ENCODE results near the gene TEX12.
"Not testable (repeated sequence)": the region's sequence is repeated elsewhere in the genome, so short reads cannot be mapped to it uniquely, and the experiment has no call there.

The TEX12 gene

DNA sequence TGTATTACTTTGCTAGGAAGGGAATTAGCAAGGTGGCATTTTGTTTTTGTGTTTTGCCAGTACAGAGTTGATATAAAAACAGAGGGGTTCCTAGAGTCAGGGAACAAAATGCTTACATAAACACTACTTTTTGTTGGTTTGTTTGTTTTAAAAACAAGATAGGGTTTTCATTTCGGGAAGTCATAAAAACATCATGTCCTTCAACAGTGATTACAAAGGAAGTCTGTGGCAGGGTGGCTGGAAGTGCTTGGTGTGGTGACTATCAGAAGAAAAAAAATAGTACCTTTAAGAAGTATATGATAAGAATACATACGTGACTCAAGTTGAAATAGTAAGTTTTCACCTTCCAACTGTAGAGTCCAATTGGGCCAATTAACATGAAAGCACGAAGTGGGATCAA lies 2.1 kb upstream of the TEX12 start:
- DNase-seq: no peak

DNA sequence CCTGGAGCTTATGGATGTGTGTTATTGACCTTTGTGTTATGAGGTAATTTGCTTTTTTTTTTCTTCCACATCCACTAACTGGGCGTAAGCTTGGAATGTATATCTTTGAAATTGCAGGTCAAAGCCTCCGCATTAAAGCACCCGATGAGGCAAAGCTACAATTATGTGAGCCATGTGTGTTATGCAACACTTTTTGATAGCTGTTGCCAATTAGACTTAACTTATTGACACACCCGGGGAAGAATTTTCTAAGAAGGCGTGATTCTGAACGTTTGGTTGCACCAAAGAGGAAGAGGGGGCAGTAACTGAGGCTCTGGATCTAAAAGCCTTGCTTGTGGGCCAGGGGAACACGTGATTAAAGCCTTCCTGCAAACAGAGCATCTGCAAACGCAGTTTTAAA lies 610 bp upstream of the TEX12 start:
- no peak for DNase-seq

DNA sequence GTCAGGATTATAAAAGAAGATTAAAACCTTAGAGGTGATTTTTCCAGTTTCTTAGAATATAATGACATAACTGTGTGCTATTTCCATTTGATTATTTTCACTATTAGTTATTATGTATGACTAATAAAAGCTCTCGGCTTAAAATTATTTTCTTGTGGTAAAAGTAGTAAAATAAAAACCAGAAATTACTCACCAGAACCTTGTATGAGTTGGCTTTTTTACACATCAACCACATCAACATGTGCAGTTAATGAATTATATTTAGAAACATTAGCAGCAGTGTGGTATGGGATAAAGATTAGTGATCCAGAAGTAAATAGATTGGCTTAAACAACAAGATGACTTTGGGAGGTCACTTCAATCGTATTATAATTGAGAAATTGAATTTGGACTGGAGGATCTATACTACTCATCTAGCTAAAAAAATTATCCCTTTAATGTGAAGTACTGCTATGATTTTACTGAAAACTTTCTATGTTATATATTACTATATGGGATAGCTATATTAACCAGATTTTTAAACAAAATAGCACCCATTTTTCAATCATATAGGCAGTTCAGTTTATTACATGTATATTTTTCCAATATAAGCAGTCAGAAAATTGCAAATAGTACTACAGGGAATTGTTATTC lies 5.3 kb downstream of the TEX12 start:
- no peak for DNase-seq

DNA sequence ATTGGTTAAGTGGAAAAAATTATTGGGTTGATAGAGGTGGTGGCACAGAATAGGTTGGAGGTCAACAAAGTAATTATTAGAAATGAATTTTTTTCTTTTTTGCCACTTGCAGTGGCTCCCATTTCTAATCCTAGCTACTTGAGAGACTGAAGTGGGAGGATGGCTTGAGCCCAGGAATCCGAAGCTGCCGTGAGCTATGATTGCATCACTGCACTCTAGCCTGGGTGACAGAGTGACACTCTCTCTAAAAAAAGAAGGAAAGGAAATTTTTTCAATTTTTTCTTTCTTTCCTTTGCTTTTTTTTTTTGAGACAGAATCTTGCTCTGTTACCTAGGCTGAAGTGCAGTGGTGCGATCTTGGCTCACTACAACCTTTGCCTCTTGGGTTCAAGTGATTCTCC lies 6.0 kb downstream of the TEX12 start:
- no peak for DNase-seq

DNA sequence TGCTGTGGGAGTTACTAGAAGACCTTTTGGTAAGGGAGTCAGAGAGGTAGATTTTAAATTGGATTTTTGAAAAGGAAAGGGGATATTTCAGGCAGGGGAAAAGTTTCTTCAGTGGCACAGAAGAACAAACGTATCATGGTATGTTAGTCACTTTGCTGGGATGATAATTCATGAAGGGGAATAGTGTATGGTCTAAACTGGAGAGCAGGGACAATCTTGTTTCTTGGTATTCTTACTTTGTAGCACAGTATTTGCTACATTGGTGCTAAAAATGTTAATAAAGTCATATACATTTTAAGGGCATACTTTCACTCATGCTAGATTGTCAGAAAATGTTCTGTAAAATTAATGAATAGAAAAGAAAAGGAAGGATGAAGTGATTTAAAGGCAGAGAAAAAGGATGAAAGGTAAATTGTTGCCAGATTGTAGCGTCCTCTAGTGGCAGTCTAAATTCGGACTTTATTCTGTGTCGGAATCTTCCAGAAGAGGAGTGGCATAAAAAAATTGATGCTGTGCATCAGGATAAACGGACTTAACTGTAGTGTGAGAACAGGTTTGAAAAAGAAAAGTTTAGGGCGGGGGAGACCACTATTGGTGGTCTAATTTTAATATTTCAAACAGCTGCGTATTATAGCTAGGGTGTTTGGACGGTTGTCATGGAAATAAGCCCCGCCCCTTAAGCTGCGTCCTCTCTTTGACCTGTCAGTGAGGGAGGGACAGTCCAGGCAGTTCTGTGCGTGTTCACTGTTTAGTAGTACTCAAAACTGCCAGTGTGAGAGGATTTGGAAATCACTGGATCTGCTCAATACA lies 7.8 kb downstream of the TEX12 start, which contains the start of gene BCO2:
TSS of gene BCO2 (plus strand) at position 724 of the 810 bp plus-strand sequence. CDS start 90 bp downstream, outside the sequence.
- DNase-seq: peak; percentile 18

DNA sequence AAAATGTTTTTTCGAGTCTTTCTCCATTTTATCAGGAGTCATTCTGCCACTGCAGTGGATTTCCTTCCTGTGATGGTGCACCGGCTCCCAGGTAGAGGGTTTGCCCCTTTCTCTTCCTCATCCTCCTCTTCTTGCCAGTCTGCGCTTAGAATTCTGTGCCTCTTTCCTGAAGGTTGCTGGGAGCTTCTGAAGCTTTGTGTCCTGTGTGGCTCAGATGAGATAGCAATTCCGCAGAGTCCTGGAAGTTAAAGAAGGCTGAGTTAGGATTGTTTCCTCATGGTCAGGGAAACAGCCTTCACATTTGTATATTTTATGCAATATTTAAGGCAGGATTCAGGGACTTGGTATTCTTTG lies 8.4 kb downstream of the TEX12 start:
- no peak for DNase-seq

DNA sequence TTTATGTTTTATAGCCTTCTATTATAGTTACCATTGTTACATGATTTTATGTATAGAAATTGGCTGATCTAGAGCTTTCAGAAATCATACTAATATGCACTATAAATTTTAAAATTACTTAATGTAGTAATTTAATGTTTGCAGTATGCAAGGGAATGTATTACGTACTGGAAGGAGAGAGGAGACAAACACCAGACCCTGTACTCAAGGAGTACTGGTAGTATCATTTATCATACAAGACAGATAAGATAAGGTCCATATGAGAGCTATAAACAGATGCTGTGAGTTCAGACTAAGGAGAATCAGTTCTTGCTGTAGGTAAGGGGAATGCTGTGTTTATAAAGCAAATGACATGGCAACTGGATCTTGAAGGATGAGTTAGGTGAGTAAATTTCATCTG lies 8.9 kb downstream of the TEX12 start:
- no peak for DNase-seq

DNA sequence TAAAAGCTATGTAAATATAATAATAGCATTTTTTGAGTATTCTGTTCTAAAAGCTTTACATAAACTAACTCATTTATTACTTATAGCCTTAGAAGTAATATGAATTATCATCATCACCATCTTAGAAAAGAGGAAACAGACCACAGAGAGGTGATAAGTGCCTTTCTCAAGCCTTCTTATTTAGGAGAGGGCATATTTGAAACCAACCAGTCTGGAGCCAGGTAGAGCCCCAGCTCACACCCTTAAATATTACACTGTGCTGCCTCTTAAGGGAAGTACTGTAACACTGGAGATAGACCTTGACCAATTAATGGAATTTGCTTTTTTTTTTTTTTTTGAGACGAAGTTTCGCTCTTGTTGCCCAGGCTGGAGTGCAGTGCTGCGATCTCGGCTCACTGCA lies 10.4 kb downstream of the TEX12 start:
- DNase-seq: no peak

DNA sequence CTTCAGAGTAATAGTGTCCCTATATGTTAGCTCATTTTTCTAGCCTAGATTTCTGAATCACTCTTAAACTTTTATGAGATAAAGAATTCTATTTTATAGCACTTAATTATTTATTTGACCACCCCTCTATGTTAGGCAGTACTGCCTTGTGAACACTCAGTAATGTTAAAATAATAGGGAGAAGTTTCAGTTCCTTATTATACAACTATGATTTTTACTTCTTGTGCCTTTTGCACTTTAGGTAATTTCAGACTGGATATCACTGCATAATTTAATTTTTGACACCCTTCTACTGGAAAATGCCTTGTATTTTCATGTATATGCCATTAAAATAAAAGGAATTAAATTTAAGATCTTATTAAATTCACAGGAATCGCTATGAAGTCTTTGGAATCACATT lies 11.3 kb downstream of the TEX12 start:
- no peak for DNase-seq

DNA sequence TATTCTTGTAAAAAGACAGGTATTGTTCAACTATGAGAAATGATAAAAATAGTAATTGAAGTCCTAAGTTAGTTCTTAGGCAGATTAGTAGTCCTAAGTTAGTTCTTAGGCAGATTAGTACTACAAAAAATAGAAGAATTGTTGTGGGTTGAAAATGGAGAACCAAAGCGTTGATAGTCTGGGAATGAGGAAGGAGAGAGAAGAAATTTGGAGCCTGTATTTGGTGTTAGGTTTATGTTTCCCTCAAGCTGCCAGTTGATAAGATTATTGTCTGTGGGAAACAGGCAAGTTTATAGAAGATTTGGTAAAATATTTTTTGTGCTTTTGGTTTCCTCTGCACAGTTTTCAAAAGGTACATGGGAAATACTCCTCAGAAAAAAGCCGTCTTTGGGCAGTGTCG lies 11.8 kb downstream of the TEX12 start:
- no peak for DNase-seq

DNA sequence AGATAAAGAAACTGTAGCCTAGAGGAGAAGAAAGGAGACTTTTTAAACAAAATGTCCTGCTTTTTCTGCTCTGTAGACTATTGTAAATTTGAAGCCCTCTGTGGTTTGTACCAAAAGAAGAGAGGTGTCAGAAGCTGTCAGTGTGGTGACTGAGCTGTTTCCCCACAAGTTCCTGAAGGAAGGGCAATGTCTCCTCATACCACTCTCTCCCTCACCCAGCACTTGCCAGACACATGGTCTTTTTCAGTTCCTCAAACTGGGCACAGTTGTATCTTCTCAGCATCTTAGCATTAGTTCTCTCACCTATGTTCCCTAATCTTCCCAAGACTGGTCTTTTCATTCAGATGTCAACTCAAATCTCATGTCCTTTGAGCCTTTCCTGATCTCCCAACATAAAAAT lies 12.4 kb downstream of the TEX12 start:
- no peak for DNase-seq

DNA sequence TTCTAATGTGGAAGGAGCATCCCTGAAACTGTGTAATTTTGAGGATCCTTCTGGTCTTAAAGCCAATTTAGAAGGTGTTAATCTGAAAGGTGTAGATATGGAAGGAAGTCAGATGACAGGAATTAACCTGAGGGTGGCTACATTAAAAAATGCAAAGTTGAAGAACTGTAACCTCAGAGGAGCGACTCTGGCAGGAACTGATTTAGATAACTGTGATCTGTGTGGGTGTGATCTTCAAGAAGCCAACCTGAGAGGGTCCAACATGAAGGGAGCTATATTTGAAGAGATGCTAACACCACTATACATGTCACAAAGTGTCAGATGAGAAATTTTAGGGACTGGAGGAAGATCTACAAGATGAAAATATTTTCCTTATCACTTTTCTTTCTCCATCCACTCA lies 15.7 kb downstream of the TEX12 start:
- no peak for DNase-seq

DNA sequence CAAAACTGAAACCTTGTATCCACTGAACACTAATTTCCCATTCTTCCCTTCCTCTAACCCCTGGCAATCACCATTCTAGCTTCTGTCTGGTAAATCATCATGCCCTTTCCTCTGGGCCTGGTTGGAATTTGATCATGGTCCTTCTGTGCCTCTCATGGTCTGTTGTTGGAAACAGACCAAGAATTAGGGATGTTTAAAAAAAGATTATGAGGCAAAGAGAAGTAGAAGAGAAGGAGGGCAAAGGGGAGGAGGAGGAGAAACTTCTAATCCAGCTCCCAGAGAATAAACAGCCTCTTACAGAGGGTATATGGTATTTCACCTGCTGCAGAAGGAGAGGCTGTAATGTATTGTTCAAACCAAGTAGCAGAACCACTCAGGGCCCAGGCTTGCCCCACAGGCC lies 18.7 kb downstream of the TEX12 start:
- DNase-seq: no peak

DNA sequence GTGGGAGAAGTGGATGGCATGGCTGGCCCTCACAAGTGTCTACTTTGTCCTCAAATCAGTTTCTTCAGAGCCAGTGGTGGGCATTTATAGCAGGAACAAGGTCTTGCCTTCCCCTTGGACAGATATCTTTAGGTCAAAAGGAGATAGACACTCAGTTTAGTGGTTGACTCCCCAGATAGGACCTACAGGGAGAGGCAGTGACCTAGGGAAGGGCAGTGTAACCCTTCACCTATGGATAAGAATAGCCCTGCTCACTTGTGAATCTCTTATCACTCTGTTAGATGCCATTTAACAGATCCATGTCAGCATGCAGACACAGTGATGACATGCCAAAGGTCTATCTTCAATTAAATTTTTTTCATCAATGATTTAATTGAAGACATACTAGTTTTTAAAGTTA lies 19.1 kb downstream of the TEX12 start:
- no peak for DNase-seq

DNA sequence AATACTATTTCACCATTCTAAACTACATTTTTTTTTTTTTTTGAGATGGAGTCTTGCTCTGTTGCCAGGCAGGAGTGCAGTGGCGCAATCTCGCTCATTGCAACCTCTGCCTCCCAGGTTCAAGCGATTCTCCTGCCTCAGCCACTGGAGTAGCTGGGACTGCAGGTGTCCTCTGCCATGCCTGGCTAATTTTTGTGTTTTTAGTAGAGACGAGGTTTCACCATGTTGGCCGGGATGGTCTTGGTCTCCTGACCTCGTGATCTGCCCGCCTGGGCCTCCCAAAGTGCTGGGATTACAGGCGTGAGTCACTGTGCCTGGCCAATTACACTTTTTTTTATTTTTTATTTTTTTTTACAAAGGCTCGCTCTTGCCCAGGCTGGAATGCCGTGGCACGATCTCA lies 27.9 kb downstream of the TEX12 start:
- DNase-seq: not testable (repeated sequence)

DNA sequence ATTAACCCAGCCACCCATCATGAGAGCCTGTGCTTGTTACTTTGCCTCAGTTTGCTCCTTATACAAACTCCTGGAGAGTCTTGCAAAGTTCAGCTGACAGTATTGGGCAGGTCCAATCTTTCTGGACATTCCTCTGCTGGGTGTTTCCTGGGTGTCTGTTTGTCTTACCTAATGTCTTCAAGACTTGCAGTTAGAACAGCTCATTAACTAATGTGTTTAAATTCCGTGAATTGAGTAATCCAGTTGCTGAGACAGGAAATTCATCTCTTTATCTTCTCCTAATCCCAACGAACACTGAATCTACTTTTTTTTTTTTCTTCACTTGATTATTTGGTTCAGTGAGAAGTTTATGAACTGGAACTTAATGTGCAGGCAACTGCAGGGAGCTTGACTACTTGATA lies 28.8 kb downstream of the TEX12 start:
- DNase-seq: no peak

DNA sequence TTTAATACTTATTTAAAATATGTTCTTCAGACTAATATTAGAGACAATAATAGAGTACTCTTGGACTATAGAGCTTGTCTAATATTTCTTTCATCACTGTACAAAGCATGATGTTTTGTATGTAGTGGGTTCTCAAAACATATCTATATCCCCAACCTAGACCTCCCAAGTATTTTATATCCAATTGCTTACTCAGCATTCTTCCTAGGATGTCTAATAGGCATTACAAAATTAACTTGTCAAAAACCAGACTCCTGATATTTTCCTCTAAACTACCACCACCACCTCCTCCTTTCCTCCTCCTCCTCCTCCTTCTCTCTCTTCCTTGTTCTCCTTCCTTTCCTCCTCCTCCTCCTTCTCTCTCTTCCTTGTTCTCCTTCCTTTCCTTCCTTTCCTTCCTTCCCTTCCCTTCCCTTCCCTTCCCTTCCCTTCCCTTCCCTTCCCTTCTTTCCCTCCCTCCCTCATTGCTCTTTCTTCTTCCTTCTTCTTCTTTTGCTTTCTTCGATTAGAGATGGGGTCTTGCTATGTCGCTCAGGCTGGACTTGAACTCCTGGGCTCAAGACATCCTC lies 29.4 kb downstream of the TEX12 start:
- DNase-seq: no peak

DNA sequence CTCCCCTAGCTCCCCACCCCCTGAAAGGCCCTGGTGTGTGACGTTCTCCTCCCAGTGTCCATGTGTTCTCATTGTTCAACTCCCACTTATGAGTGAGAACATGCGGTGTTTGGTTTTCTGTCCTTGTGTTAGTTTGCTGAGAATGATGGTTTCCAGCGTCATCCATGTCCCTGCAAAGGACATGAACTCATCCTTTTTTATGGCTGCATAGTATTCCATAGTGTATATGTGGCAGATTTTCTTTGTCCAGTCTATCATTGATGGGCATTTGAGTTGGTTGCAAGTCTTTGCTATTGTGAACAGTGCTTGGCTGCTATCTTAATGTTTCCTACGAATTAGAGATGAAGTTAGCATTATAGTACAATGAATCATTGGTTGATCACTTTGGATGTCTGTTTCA lies 31.9 kb downstream of the TEX12 start:
- DNase-seq: not testable (repeated sequence)

DNA sequence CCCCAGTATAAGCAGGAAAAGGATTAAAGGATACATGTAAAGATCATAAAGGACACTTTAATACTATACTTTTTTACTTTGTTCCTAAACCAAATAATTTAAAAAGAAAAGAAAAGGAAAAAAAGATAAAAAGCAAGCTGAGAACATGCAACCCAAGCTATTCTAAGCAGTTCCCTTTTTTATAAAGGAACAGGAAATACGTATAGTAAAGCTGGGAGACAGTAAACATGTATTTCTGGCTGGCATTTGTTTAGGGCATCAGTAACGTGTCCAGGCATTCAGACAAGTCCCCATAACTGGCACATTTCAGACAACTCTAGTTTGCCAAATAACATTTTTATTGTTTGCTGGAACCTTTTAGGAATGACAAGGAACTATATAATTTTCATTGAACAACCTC lies 33.1 kb downstream of the TEX12 start:
- DNase-seq: no peak

DNA sequence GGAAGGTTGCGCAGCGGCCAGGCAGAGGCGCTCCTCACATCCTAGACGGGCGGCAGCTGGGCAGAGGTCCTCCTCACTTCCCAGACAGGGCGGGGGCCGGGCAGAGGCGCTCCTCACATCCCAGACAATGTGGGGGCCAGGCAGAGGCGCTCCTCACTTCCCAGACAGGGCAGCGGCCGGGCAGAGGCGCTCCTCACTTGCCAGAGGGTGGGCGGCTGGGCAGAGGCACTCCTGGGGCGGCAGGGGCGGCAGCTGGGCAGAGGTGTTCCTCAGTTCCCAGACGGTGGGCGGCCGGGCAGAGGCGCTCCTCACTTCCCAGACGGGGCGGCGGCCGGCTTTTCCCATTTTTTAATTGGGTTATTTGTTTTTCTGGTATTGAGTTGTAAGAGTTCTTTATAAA lies 38.9 kb downstream of the TEX12 start:
- no peak for DNase-seq

DNA sequence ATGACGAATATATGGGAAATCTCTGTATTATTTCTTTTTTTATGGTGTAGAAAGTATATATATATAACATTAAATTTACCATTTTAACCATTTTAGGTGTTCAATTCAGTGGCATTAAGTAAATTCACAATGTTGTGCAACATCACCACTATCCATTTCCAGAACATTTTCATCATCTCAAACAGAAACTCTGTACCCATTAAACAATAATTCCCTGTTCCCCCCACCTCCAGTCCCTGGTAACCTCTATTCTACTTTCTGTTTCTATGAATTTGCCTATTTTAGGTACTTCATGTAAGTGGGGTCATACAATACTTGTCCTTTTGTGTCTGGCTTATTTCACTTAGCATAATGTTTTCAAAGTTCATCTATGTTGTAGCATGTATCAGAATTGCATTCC lies 43.7 kb downstream of the TEX12 start:
- DNase-seq: no peak

DNA sequence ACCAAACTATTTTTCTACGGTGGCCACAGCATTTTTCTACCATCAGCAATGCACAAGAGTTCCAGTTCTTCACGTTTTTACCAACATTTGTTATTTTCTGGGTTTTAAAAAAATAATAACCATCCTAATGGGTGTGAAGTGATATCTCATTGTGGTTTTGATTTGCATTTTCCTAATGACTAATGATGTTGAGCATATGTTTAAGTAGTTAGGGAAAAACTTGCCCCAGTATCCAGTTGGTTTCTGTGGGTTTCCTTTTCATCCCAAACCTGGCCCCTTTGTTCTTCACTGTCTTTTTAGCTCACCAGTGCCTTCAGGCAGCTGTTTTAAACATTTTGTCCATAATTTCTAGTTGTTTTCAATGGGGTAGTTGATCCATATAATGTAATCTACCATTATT lies 44.4 kb downstream of the TEX12 start:
- no peak for DNase-seq

DNA sequence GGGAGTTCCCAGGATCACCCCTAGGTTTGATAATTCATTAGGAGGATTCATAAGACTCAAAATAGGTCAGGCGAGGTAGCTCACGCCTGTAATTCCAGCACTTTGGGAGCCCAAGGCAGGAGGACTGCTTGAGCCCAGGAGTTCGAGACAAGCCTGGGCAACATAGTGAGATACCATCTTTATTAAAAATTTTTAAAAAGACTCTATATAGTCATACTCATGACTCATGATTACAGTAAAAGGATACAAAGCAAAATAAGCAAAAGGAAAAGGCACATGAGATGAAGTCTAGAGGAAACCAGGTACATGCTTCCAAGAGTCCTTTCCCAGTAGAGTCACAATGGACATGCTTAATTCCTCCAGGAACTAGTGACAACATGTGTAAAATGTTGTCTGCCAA lies 45.1 kb downstream of the TEX12 start:
- DNase-seq: no peak

DNA sequence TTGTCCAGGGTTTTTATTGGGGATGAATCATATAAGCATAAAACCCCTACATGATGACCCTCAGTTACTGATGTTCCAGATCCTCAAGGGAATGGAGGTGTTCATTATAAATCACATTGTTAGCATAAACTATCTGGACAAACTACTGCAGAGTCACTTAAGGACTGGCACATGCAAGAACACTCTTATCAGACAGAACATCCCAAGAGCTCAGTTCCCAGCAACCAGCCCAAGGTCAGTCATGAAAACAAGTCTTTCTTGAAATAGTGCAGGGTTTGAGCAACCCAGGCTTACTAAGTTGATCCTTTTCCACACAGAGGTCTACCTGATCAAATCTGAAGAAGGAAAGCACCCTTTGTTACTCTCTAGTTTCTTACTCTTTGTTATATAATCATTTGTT lies 45.5 kb downstream of the TEX12 start:
- no peak for DNase-seq

DNA sequence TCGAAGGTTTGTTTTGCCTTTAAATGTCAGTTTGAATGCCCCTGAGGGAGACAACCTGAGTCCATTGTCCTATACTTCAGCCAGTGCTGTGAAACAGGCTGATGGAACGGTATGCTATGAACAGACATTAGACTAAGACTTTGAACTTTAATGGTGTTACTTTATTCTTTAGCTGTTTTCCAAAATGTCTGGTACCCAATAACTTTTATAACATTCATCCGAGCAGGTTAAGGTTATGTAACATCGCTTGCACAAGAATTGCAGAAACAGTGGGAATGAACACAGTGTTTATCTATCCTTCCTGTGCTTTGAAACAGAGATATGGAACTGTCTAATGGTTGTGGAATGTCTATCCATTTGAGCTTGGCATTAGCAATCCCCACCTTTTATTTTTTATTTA lies 46.6 kb downstream of the TEX12 start:
- DNase-seq: no peak

Data from stimulated activated CD4-positive, alpha-beta T cell treated with anti-CD3 and anti-CD28 coated beads, Interleukin-12 subunit alpha, Interleukin-12 subunit beta, amount 100 ng/mL, for 4 hours (primary cell).